Measurements from ENCODE around the gene MYOF.

MYOF gene

DNA sequence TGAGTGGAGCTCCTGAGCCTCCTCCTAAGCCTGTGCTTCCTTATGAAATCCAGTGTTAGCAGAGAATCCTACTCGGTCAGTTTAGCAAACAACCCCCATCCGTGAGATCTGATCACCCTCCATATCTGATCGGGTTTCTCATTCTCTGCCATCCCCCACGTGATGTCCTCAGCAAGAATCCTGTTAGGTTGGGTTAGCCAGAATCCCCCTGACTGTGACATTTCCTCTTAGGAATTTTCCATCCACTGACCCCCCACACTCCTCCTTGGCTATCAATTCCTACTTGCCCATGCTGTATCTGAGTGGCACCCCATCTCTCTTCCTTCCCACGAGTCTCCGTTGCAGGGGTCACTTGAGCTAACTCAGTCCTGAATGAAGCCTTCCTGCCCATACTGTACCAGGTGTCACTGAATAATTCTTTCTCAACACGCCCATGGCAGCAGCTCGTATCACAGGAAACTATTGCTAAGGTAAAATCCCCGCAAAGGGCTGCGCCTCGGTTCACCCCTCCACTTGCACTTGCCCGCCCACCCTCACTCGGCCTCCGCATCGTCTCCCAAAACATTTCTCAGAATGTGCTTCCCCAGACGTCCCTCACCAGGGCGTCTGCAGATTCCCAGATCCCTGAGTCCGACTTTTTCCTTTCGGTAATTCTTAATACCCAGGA is 44.1 kb downstream of the MYOF start:
- no peaks in the 10 kb centered on the region for H3K9me3 ChIP-seq (ENCODE audit: low read length)
- H3K27ac ChIP-seq (ENCODE audit: low read depth, low read length): peak overlapping the region; percentile 98
- H3K4me3 ChIP-seq (ENCODE audit: low read depth in 1 of 2, low read length in 2 of 2): peak overlapping the region in 1 of 2 donors; percentile 10
- peak overlapping the region; percentile 70 for H3K9ac ChIP-seq (ENCODE audit: low read length)
- no peaks in the 10 kb centered on the region for H3K27me3 ChIP-seq (ENCODE audit: control insufficient read depth in 1 of 2, insufficient read depth in 2 of 2, low read length in 2 of 2)
- no peaks in the 10 kb centered on the region for H3K36me3 ChIP-seq (ENCODE audit: insufficient read depth, low read length)
- peaks cover 72% of the 10 kb centered on the region for H3K4me1 ChIP-seq (ENCODE audit: insufficient read depth, low read length)

GRCh38 chr10:93437086-93437945 is 44.8 kb downstream of the MYOF start:
- peak overlapping the region in 1 of 2 donors; percentile 10 for H3K4me3 ChIP-seq (ENCODE audit: low read depth in 1 of 2, low read length in 2 of 2)
- no peaks in the 10 kb centered on the region for H3K36me3 ChIP-seq (ENCODE audit: insufficient read depth, low read length)
- H3K27ac ChIP-seq (ENCODE audit: low read depth, low read length): peak overlapping the region; percentile 98
- H3K4me1 ChIP-seq (ENCODE audit: insufficient read depth, low read length): peaks cover 65% of the 10 kb centered on the region
- no peaks in the 10 kb centered on the region for H3K27me3 ChIP-seq (ENCODE audit: control insufficient read depth in 1 of 2, insufficient read depth in 2 of 2, low read length in 2 of 2)
- H3K9me3 ChIP-seq (ENCODE audit: low read length): no peaks in the 10 kb centered on the region
- H3K9ac ChIP-seq (ENCODE audit: low read length): peak overlapping the region; percentile 70

DNA sequence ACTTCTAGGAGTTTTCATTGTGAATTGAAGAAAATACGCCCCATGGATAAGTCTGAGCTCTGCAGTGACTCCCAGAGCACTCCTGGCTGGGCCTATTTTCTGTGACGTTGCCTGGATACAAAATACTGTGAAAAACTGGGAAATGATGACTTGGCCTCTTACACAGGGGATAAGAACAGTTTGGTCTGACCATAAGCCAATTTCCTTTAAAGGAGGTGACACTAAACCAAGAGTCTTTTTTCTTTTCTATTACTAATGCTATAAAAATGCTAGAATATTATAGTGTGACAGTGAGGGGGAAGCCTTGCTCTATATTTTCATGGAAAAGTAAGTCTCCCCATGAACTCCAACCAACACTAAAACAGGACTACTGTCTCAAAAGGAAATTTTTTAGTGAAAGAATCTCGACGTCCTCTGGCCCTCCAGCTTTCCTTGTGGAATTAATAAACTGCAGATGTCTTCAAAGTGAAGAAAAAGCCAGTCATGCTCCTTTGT is 45.5 kb downstream of the MYOF start:
- no peaks in the 10 kb centered on the region for H3K36me3 ChIP-seq (ENCODE audit: insufficient read depth, low read length)
- peaks cover 60% of the 10 kb centered on the region for H3K4me1 ChIP-seq (ENCODE audit: insufficient read depth, low read length)
- H3K27me3 ChIP-seq (ENCODE audit: control insufficient read depth in 1 of 2, insufficient read depth in 2 of 2, low read length in 2 of 2): no peaks in the 10 kb centered on the region
- H3K9me3 ChIP-seq (ENCODE audit: low read length): no peaks in the 10 kb centered on the region
- H3K9ac ChIP-seq (ENCODE audit: low read length): peak overlapping the region; percentile 70
- peak overlapping the region; percentile 98 for H3K27ac ChIP-seq (ENCODE audit: low read depth, low read length)
- peak overlapping the region in 1 of 2 donors; percentile 0 for H3K4me3 ChIP-seq (ENCODE audit: low read depth in 1 of 2, low read length in 2 of 2)

GRCh38 chr10:93435621-93436397 is 46.3 kb downstream of the MYOF start:
- Histone ChIP-seq H3K27ac (ENCODE audit: low read depth, low read length) (peak overlapping the region; percentile 98), H3K36me3 (ENCODE audit: insufficient read depth, low read length) (peaks cover 5% of the 10 kb centered on the region), H3K9me3 (ENCODE audit: low read length) (no peaks in the 10 kb centered on the region), H3K4me3 (ENCODE audit: low read depth in 1 of 2, low read length in 2 of 2) (no peak overlapping the region), H3K9ac (ENCODE audit: low read length) (peak overlapping the region; percentile 70), H3K27me3 (ENCODE audit: control insufficient read depth in 1 of 2, insufficient read depth in 2 of 2, low read length in 2 of 2) (no peaks in the 10 kb centered on the region), H3K4me1 (ENCODE audit: insufficient read depth, low read length) (peaks cover 54% of the 10 kb centered on the region)

- Histone ChIP-seq H3K4me3 (ENCODE audit: low read depth in 1 of 2, low read length in 2 of 2) (peak overlapping the region in 1 of 2 donors; percentile 7), H3K4me1 (ENCODE audit: insufficient read depth, low read length) (peaks cover 49% of the 10 kb centered on the region), H3K9ac (ENCODE audit: low read length) (no peak overlapping the region), H3K27ac (ENCODE audit: low read depth, low read length) (peak overlapping the region; percentile 54), H3K9me3 (ENCODE audit: low read length) (no peaks in the 10 kb centered on the region), H3K27me3 (ENCODE audit: control insufficient read depth in 1 of 2, insufficient read depth in 2 of 2, low read length in 2 of 2) (no peaks in the 10 kb centered on the region), H3K36me3 (ENCODE audit: insufficient read depth, low read length) (peaks cover 9% of the 10 kb centered on the region)
Observed at GRCh38 chr10:93434991-93435491, 47.1 kb downstream of the MYOF start.

DNA sequence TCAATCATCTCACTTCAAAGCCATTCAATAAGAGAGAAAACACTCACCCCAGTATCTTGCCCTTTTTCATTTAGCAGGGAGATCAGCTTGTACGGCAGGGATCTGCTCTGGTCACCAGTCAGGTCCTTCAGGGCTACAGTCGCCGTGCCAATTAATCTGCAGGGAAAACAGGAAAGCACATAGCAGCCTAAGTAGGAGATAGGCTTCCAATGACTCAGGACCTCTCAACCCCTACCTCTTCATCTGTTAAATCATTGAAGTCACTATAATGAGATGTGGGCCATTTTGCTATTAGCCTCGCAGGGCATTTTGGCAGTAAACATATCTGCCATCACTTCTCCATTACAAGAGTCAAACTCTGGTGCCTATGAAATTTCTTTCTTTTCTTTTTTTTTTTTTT is 50.8 kb downstream of the MYOF start:
- H3K27me3 ChIP-seq (ENCODE audit: control insufficient read depth in 1 of 2, insufficient read depth in 2 of 2, low read length in 2 of 2): no peaks in the 10 kb centered on the region
- H3K9me3 ChIP-seq (ENCODE audit: low read length): no peaks in the 10 kb centered on the region
- H3K4me3 ChIP-seq (ENCODE audit: low read depth in 1 of 2, low read length in 2 of 2): no peak overlapping the region
- no peak overlapping the region for H3K27ac ChIP-seq (ENCODE audit: low read depth, low read length)
- H3K36me3 ChIP-seq (ENCODE audit: insufficient read depth, low read length): peaks cover 9% of the 10 kb centered on the region
- peaks cover 31% of the 10 kb centered on the region for H3K4me1 ChIP-seq (ENCODE audit: insufficient read depth, low read length)
- no peak overlapping the region for H3K9ac ChIP-seq (ENCODE audit: low read length)

GRCh38 chr10:93425861-93426260 is 56.3 kb downstream of the MYOF start:
- Histone ChIP-seq H3K27ac (ENCODE audit: low read depth, low read length) (no peak overlapping the region), H3K4me3 (ENCODE audit: low read depth in 1 of 2, low read length in 2 of 2) (no peak overlapping the region), H3K4me1 (ENCODE audit: insufficient read depth, low read length) (peaks cover 20% of the 10 kb centered on the region)

DNA sequence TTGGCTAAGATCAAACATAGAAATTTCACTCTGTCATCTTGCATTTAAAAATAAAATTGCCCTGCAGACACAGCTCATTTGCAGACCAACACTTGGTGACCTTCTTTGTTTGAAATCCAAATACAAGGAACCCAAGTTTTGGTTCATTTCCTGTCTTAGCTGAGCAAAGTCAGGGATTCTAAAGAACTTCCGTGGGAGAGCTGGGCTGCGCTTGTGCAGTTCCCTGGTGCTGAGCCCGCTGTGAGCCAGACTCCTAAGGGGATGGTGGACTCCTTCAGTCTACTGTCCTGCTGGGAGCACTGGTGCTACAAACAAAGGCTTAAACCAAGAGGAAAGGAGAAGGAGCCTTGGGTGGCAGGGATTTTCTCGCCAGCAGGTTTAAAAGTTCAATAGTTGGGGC is 60.0 kb downstream of the MYOF start:
- H3K4me3 ChIP-seq (ENCODE audit: low read depth in 1 of 2, low read length in 2 of 2): no peak overlapping the region
- no peak overlapping the region for H3K9ac ChIP-seq (ENCODE audit: low read length)
- no peak overlapping the region for H3K27ac ChIP-seq (ENCODE audit: low read depth, low read length)
- H3K9me3 ChIP-seq (ENCODE audit: low read length): no peaks in the 10 kb centered on the region
- H3K36me3 ChIP-seq (ENCODE audit: insufficient read depth, low read length): peaks cover 23% of the 10 kb centered on the region
- no peaks in the 10 kb centered on the region for H3K27me3 ChIP-seq (ENCODE audit: control insufficient read depth in 1 of 2, insufficient read depth in 2 of 2, low read length in 2 of 2)
- peaks cover 18% of the 10 kb centered on the region for H3K4me1 ChIP-seq (ENCODE audit: insufficient read depth, low read length)

More at GRCh38 chr10:93425861-93426260, 56.3 kb downstream of the MYOF start:
- H3K27me3 ChIP-seq (ENCODE audit: control insufficient read depth in 1 of 2, insufficient read depth in 2 of 2, low read length in 2 of 2): no peaks in the 10 kb centered on the region
- H3K9me3 ChIP-seq (ENCODE audit: low read length): no peaks in the 10 kb centered on the region
- H3K9ac ChIP-seq (ENCODE audit: low read length): no peak overlapping the region
- H3K36me3 ChIP-seq (ENCODE audit: insufficient read depth, low read length): peaks cover 28% of the 10 kb centered on the region

GRCh38 chr10:93420944-93421825 is 60.9 kb downstream of the MYOF start:
- H3K27me3 ChIP-seq (ENCODE audit: control insufficient read depth in 1 of 2, insufficient read depth in 2 of 2, low read length in 2 of 2): no peaks in the 10 kb centered on the region
- peaks cover 23% of the 10 kb centered on the region for H3K36me3 ChIP-seq (ENCODE audit: insufficient read depth, low read length)
- peaks cover 18% of the 10 kb centered on the region for H3K4me1 ChIP-seq (ENCODE audit: insufficient read depth, low read length)
- H3K9ac ChIP-seq (ENCODE audit: low read length): no peak overlapping the region
- H3K9me3 ChIP-seq (ENCODE audit: low read length): no peaks in the 10 kb centered on the region
- no peak overlapping the region for H3K4me3 ChIP-seq (ENCODE audit: low read depth in 1 of 2, low read length in 2 of 2)
- H3K27ac ChIP-seq (ENCODE audit: low read depth, low read length): no peak overlapping the region

- Histone ChIP-seq H3K4me1 (ENCODE audit: insufficient read depth, low read length) (peaks cover 18% of the 10 kb centered on the region), H3K9ac (ENCODE audit: low read length) (no peak overlapping the region), H3K27me3 (ENCODE audit: control insufficient read depth in 1 of 2, insufficient read depth in 2 of 2, low read length in 2 of 2) (no peaks in the 10 kb centered on the region), H3K36me3 (ENCODE audit: insufficient read depth, low read length) (peaks cover 12% of the 10 kb centered on the region), H3K4me3 (ENCODE audit: low read depth in 1 of 2, low read length in 2 of 2) (no peak overlapping the region), H3K9me3 (ENCODE audit: low read length) (no peaks in the 10 kb centered on the region), H3K27ac (ENCODE audit: low read depth, low read length) (no peak overlapping the region)
Observed at GRCh38 chr10:93420091-93420490, 62.0 kb downstream of the MYOF start.
